Epithelial cell of prostate (primary cell): ENCODE results near the gene ZNF775.

ENCODE experiments used
- DNase-seq: peaks from one replicate; pipeline ENCODE4 v3.0.0-alpha.2; 2011; ENCODE audit warnings: low read depth, low spot score
- H3K27ac ChIP-seq: fragments of 450-650 bp; 2 replicates; pipeline ENCODE4 v1.5.1; 2017; ENCODE audit warnings: mild to moderate bottlenecking

ZNF775 gene

GRCh38 chr7:150430465-150431085, 51.4 kb downstream of the ZNF775 start:
- DNase-seq: no peak
- H3K27ac ChIP-seq: no peak overlapping the region

GRCh38 chr7:150431839-150432658, 52.9 kb downstream of the ZNF775 start:
- no peak for DNase-seq
- H3K27ac ChIP-seq: no peak overlapping the region

GRCh38 chr7:150432915-150433892, 54.1 kb downstream of the ZNF775 start:
- no peak overlapping the region for H3K27ac ChIP-seq
- DNase-seq: no peak

GRCh38 chr7:150434240-150434639, 55.1 kb downstream of the ZNF775 start:
- no peak for DNase-seq
- H3K27ac ChIP-seq: no peak overlapping the region

- DNase-seq: no peak
- no peak overlapping the region for H3K27ac ChIP-seq
Observed at GRCh38 chr7:150435047-150435389, 55.9 kb downstream of the ZNF775 start.

DNA sequence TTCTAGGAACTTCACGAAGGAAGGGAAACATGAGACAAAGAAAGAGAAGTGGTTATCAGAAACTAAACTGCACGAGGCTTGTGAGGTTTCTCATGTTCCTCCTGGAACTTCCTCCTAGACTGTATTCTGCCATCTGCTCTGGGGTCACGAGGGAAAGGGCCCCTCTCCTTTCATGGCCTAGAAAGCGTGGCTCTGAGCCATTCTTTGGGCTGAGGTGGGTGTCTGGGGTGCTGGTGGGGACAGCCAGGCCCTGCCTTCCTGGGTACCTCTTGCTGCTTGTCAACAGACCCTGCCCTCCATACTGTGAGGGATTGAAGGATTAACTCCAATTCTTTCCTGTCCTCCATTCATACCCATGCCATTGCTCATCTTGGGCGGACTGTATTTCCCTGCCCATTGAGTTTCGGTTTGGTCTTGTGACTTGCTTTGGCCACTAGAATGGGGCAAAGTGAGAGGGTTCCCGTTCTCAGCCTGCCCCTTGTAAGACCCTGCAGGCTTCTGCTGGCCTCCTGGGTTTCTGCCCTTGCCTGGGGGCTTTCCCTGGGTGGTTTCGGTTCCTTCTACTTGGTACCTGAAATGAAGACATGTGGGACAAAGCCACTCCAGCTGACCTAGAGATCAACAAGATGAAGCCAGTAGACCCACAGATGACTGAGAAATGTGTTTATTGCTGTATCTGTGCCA, 56.4 kb downstream of the ZNF775 start:
- DNase-seq: no peak
- no peak overlapping the region for H3K27ac ChIP-seq

- H3K27ac ChIP-seq: no peak overlapping the region
- no peak for DNase-seq
Observed at GRCh38 chr7:150439967-150440366, 60.8 kb downstream of the ZNF775 start.

GRCh38 chr7:150441524-150441923, 62.4 kb downstream of the ZNF775 start:
- no peak for DNase-seq

DNA sequence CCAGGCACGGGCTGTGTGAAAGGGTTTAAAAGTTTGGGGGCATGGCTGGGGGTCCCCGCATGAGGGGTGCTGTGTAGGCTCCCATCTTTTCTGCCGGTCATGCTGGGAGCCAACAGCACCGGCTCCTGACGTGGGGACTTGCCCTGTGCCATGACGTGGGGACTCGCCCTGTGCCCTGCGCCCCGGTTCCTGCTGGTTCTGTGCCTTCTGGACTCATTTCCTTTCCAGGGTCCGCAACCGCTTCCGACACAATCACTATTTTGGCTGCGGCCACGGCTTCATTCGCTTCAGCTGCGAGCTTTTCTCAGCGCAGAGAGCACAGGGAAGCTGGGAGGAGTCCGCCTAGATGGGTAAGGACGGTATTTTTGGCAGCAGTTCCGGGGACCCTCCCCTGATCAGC, 63.7 kb downstream of the ZNF775 start:
- H3K27ac ChIP-seq: no peak overlapping the region
- no peak for DNase-seq

More at GRCh38 chr7:150441524-150441923, 62.4 kb downstream of the ZNF775 start:
- H3K27ac ChIP-seq: no peak overlapping the region

- H3K27ac ChIP-seq: no peak overlapping the region
- no peak for DNase-seq
Observed at GRCh38 chr7:150443793-150444540, 64.8 kb downstream of the ZNF775 start.

GRCh38 chr7:150444674-150445365, 65.7 kb downstream of the ZNF775 start:
- no peak for DNase-seq
- no peak overlapping the region for H3K27ac ChIP-seq

- DNase-seq: no peak
- no peak overlapping the region for H3K27ac ChIP-seq
Observed at GRCh38 chr7:150446288-150446938, 67.3 kb downstream of the ZNF775 start.
